Gastrocnemius medialis (tissue), 4 donors: ENCODE data around the gene PDE4D. TPM values are rescaled to one million over a fixed set of nuclear protein-coding genes. Genes with fewer than 3 reads are reported as not detected.

Experiments
- ATAC-seq, 2 donors: fragments of 150-250 bp; one replicate each; pipeline ENCODE4 v1.9.1; 2016
- DNase-seq, 2 donors: peaks; one replicate each; pipeline ENCODE4 v3.0.0-alpha.2; 2019
- H3K27ac ChIP-seq, 4 donors: fragments of 200-600 bp; sonication (generic); 1 replicate in 1 of 4; 2 replicates in 3 of 4; pipeline ENCODE4 v1.5.1; 2016 to 2018; ENCODE audit warnings: mild to moderate bottlenecking in 2 of 4, moderate library complexity in 1 of 4
- H3K27me3 ChIP-seq, 3 donors: fragments of 200-600 bp; sonication (generic) in 2 of 3; 1 replicate in 1 of 3; 2 replicates in 2 of 3; pipeline versions ENCODE4 v1.5.1 to v1.6.0; 2016 to 2019; ENCODE audit warnings: mild to moderate bottlenecking in 1 of 3, moderate library complexity in 1 of 3
- H3K36me3 ChIP-seq, 2 donors: fragments of 200-600 bp; sonication (generic) in 1 of 2; one replicate each; pipeline ENCODE4 v1.5.1; 2017 to 2018
- H3K4me1 ChIP-seq, 2 donors: fragments of 200-600 bp; sonication (generic) in 1 of 2; one replicate each; pipeline ENCODE4 v1.5.1; 2016 to 2017; ENCODE audit warnings: mild to moderate bottlenecking in 2 of 2
- H3K4me3 ChIP-seq, 4 donors: fragments of 200-600 bp; sonication (generic) in 3 of 4; 1 replicate in 1 of 4; 2 replicates in 3 of 4; pipeline ENCODE4 v1.5.1; 2016 to 2019; ENCODE audit warnings: mild to moderate bottlenecking in 2 of 4
- H3K9me3 ChIP-seq, 3 donors: fragments of 200-600 bp; sonication (generic) in 2 of 3; 1 replicate in 1 of 3; 2 replicates in 2 of 3; pipeline ENCODE4 v1.5.1; 2016 to 2019
- CTCF ChIP-seq, 5 experiments: fragments of 450-650 bp in 3 of 5; fragments of 200-600 bp in 2 of 5; sonication (generic) in 2 of 5; IDR thresholded peaks in 4 of 5; conservative IDR thresholded peaks in 1 of 5; 1 replicate in 4 of 5; 2 replicates in 1 of 5; pipeline ENCODE4 v1.5.1; 2016 to 2019; ENCODE audit warnings: antibody characterized with exemption in 5 of 5, mild to moderate bottlenecking in 3 of 5, moderate library complexity in 3 of 5
- POLR2A ChIP-seq, 2 donors: fragments of 450-650 bp; IDR thresholded peaks; one replicate each; pipeline ENCODE4 v1.6.1; 2017; ENCODE audit warnings: antibody characterized with exemption in 2 of 2, mild to moderate bottlenecking in 2 of 2, moderate library complexity in 2 of 2
- in situ Hi-C, 4 donors: fragments of 200-750 bp; cut with MboI; loops; one replicate each; pipeline versions ENCODE4 v1.15.0 to v1.8.0; 2017; ENCODE audit warnings: low sequenced_read_pairs in 4 of 4
- intact Hi-C: fragments of 100-400 bp; cut with DNase I; formaldehyde crosslinking; loops from one replicate; pipeline ENCODE4 v1.15.1; 2023; ENCODE audit warnings: low total_unique reads
- total RNA-seq, 4 donors: library from RNA; depleted of rRNA; stranded (reverse); fragments of >200 nt; gene quantifications; one replicate each; pipeline versions ENCODE4 v1.1.0 to v1.2.3, GENCODE V29; 2016

The PDE4D gene
- total RNA-seq, 4 donors from 2014 or later = 133 to 223 (median 185) TPM

GRCh38 chr5:59790376-59790775 lies 103.2 kb downstream of the PDE4D start:
- TF ChIP-seq POLR2A (IDR thresholded peaks at IDR 0.05) (no peak), CTCF (IDR thresholded peaks at IDR 0.05 in 4 of 5, conservative IDR thresholded peaks at IDR 0.05 in 1 of 5) (no peak)
- peak overlapping the region in 2 of 4 donors; percentile 4 for H3K4me3 ChIP-seq
- H3K36me3 ChIP-seq = no peaks in the 10 kb centered on the region
- no peaks in the 10 kb centered on the region for H3K9me3 ChIP-seq
- in situ Hi-C loops (loop anchor here in 3 of 4 donors (10.0 to 25.0 kb wide), 3 partner anchors 106 to 903 kb away; no protein-coding TSS in a partner anchor), intact Hi-C loops (loop anchor here (10.0 kb wide), 2 partner anchors 116 to 606 kb away; no protein-coding TSS in a partner anchor)
- H3K27ac ChIP-seq = peak overlapping the region in 3 of 4 donors; percentile 12 to 25 (median 21)
- no peak for DNase-seq
- no peaks in the 10 kb centered on the region for H3K4me1 ChIP-seq
- H3K27me3 ChIP-seq = no peaks in the 10 kb centered on the region
- no peak for ATAC-seq

GRCh38 chr5:59789894-59790293 lies 103.6 kb downstream of the PDE4D start:
- H3K27ac ChIP-seq = peak overlapping the region in 3 of 4 donors; percentile 12 to 25 (median 21)
- DNase-seq (no peak), ATAC-seq (no peak)
- no peaks in the 10 kb centered on the region for H3K9me3 ChIP-seq
- H3K4me1 ChIP-seq = no peaks in the 10 kb centered on the region
- no peak overlapping the region for H3K4me3 ChIP-seq
- TF ChIP-seq POLR2A (IDR thresholded peaks at IDR 0.05) (no peak), CTCF (IDR thresholded peaks at IDR 0.05 in 4 of 5, conservative IDR thresholded peaks at IDR 0.05 in 1 of 5) (no peak)
- in situ Hi-C loops = loop anchor here in 3 of 4 donors (10.0 to 25.0 kb wide), 3 partner anchors 105 to 903 kb away; no protein-coding TSS in a partner anchor
- intact Hi-C loops = loop anchor here (10.0 kb wide), 2 partner anchors 115 to 605 kb away; no protein-coding TSS in a partner anchor
- no peaks in the 10 kb centered on the region for H3K27me3 ChIP-seq
- H3K36me3 ChIP-seq = no peaks in the 10 kb centered on the region

GRCh38 chr5:59789197-59789596 lies 104.3 kb downstream of the PDE4D start:
- TF ChIP-seq POLR2A (IDR thresholded peaks at IDR 0.05) = no peak
- no peak for TF ChIP-seq CTCF (IDR thresholded peaks at IDR 0.05 in 4 of 5, conservative IDR thresholded peaks at IDR 0.05 in 1 of 5)
- no peaks in the 10 kb centered on the region for H3K36me3 ChIP-seq
- intact Hi-C loops (no loop called here), in situ Hi-C loops (loop anchor here in 2 of 4 donors (25.0 kb wide), 1 partner anchor 902 kb away; no protein-coding TSS in a partner anchor)
- H3K9me3 ChIP-seq = no peaks in the 10 kb centered on the region
- no peaks in the 10 kb centered on the region for H3K27me3 ChIP-seq
- DNase-seq (no peak), ATAC-seq (no peak)
- H3K4me3 ChIP-seq = no peak overlapping the region
- no peak overlapping the region for H3K27ac ChIP-seq
- H3K4me1 ChIP-seq = no peaks in the 10 kb centered on the region

- in situ Hi-C loops (loop anchor here in 2 of 4 donors (25.0 kb wide), 1 partner anchor 899 kb away; no protein-coding TSS in a partner anchor), intact Hi-C loops (no loop called here)
- Histone ChIP-seq H3K27ac (no peak overlapping the region), H3K4me3 (no peak overlapping the region), H3K36me3 (no peaks in the 10 kb centered on the region), H3K9me3 (no peaks in the 10 kb centered on the region), H3K4me1 (no peaks in the 10 kb centered on the region), H3K27me3 (no peaks in the 10 kb centered on the region)
- DNase-seq = no peak
- ATAC-seq = no peak
- TF ChIP-seq POLR2A (IDR thresholded peaks at IDR 0.05) = no peak
- TF ChIP-seq CTCF (IDR thresholded peaks at IDR 0.05 in 4 of 5, conservative IDR thresholded peaks at IDR 0.05 in 1 of 5) = no peak
Observed at GRCh38 chr5:59786334-59786805, 107.2 kb downstream of the PDE4D start.
